ENCODE data around the gene L3MBTL4.

L3MBTL4 gene

GRCh38 chr18:6435731-6436130 lies 21.0 kb upstream of the L3MBTL4 start:
- TF ChIP-seq CTCF (IDR thresholded peaks at IDR 0.05; ENCODE audit: extremely low read depth, missing control alignments): no peak
- no peak for DNase-seq (ENCODE audit: low spot score)

- no peak for DNase-seq (ENCODE audit: low spot score)
- no peak for TF ChIP-seq CTCF (IDR thresholded peaks at IDR 0.05; ENCODE audit: extremely low read depth, missing control alignments)
Measured at GRCh38 chr18:6434987-6435709, 20.4 kb upstream of the L3MBTL4 start.

- DNase-seq (ENCODE audit: low spot score): no peak
- TF ChIP-seq CTCF (IDR thresholded peaks at IDR 0.05; ENCODE audit: extremely low read depth, missing control alignments): no peak
Measured at GRCh38 chr18:6434481-6434880, 19.8 kb upstream of the L3MBTL4 start.

- DNase-seq (ENCODE audit: low spot score): no peak
- no peak for TF ChIP-seq CTCF (IDR thresholded peaks at IDR 0.05; ENCODE audit: extremely low read depth, missing control alignments)
Measured at GRCh38 chr18:6431659-6432318, 17.1 kb upstream of the L3MBTL4 start.

- DNase-seq (ENCODE audit: low spot score): no peak
- no peak for TF ChIP-seq CTCF (IDR thresholded peaks at IDR 0.05; ENCODE audit: extremely low read depth, missing control alignments)
Measured at GRCh38 chr18:6428851-6429395, 14.2 kb upstream of the L3MBTL4 start.

- no peak for DNase-seq (ENCODE audit: low spot score)
- TF ChIP-seq CTCF (IDR thresholded peaks at IDR 0.05; ENCODE audit: extremely low read depth, missing control alignments): no peak
Measured at GRCh38 chr18:6427286-6427685, 12.6 kb upstream of the L3MBTL4 start.

GRCh38 chr18:6423289-6423688 lies 8.6 kb upstream of the L3MBTL4 start:
- DNase-seq (ENCODE audit: low spot score): no peak

More at GRCh38 chr18:6423289-6423688, 8.6 kb upstream of the L3MBTL4 start:
- no peak for TF ChIP-seq CTCF (IDR thresholded peaks at IDR 0.05; ENCODE audit: extremely low read depth, missing control alignments)

Data from GM20000 (cell line).